SH-SY5Y (cell line): ENCODE results near the gene AQP3.

Experiments used
- GATA2 ChIP-seq: IDR thresholded peaks from 2 replicates; pipeline ENCODE4 v1.6.1; 2011; ENCODE audit warnings: mild to moderate bottlenecking, low read depth, low read length
- GATA3 ChIP-seq: IDR thresholded peaks from 2 replicates; pipeline ENCODE4 v1.6.1; 2011; ENCODE audit warnings: low read depth, mild to moderate bottlenecking, low read length, moderate library complexity

DNA sequence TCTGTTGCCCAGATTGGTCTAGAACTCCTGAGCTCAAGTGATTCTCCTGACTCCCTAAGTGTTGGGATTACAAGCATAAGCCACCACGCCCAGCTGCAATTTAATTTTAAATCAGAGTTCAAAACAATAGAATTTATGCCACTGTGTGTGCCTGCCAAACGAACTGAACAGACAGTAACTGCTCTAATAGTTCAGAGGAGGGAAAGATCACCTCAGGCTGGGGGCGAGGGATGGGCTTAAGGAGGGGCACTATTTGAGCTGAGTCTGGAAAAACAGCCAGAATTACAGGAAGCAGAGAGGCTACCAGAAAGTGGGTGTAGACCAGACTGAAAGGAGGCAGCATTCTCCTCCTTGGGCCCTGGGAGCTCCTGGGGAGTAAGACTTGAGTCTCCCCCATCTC is 14.1 kb upstream of the AQP3 start:
- TF ChIP-seq GATA2 (no peak), GATA3 (no peak)
